GM18508 (cell line): ENCODE data around the gene OSBPL6.
"Not testable (repeated sequence)": the region's sequence is repeated elsewhere in the genome, so short reads cannot be mapped to it uniquely, and the experiment has no call there.

Experiments
- ATAC-seq: cut with Tn5 transposase; IDR thresholded peaks from one replicate; pipeline ENCODE4 v1.9.1; 2021; ENCODE audit warnings: moderate number of reproducible peaks; ENCODE audit not compliant: insufficient read depth, unreplicated experiment

Gene OSBPL6

GRCh38 chr2:178295115-178295514 lies 100.8 kb downstream of the OSBPL6 start:
- ATAC-seq = no peak

GRCh38 chr2:178295906-178296305 lies 101.6 kb downstream of the OSBPL6 start:
- ATAC-seq = no peak

- no peak for ATAC-seq
These were observed 102.2 kb downstream of the OSBPL6 start for GRCh38 chr2:178296394-178297090.

- no peak for ATAC-seq
These were observed 102.7 kb downstream of the OSBPL6 start for GRCh38 chr2:178297091-178297411.

- ATAC-seq = no peak
These were observed 104.5 kb downstream of the OSBPL6 start for GRCh38 chr2:178298785-178299212.

- no peak for ATAC-seq
These were observed 107.4 kb downstream of the OSBPL6 start for GRCh38 chr2:178301649-178302238.

GRCh38 chr2:178304333-178304732 lies 110.0 kb downstream of the OSBPL6 start:
- no peak for ATAC-seq

- ATAC-seq = peak; percentile 82
These were observed 112.2 kb downstream of the OSBPL6 start for GRCh38 chr2:178306352-178307073.

GRCh38 chr2:178307650-178308049 lies 113.3 kb downstream of the OSBPL6 start:
- no peak for ATAC-seq

- no peak for ATAC-seq
These were observed 115.2 kb downstream of the OSBPL6 start for GRCh38 chr2:178309541-178309940.

- no peak for ATAC-seq
These were observed 120.8 kb downstream of the OSBPL6 start for GRCh38 chr2:178315078-178315477.

- no peak for ATAC-seq
These were observed 121.2 kb downstream of the OSBPL6 start for GRCh38 chr2:178315488-178315948.

GRCh38 chr2:178317811-178318210 lies 123.5 kb downstream of the OSBPL6 start:
- no peak for ATAC-seq

GRCh38 chr2:178320011-178320585 lies 125.8 kb downstream of the OSBPL6 start:
- ATAC-seq = no peak

- no peak for ATAC-seq
These were observed 127.8 kb downstream of the OSBPL6 start for GRCh38 chr2:178322068-178322467.

GRCh38 chr2:178323331-178323730 lies 129.0 kb downstream of the OSBPL6 start:
- not testable (repeated sequence) for ATAC-seq

- ATAC-seq = no peak
These were observed 129.8 kb downstream of the OSBPL6 start for GRCh38 chr2:178324077-178324476.

GRCh38 chr2:178325268-178325667 lies 131.0 kb downstream of the OSBPL6 start:
- ATAC-seq = no peak

- ATAC-seq = no peak
These were observed 133.2 kb downstream of the OSBPL6 start for GRCh38 chr2:178327516-178327915.

- ATAC-seq = no peak
These were observed 133.7 kb downstream of the OSBPL6 start for GRCh38 chr2:178328037-178328436.
